SW 1271 (cell line): ENCODE data around the gene SH2D6.
"Not testable (repeated sequence)": the region's sequence is repeated elsewhere in the genome, so short reads cannot be mapped to it uniquely, and the experiment has no call there.

ENCODE experiments used
- DNase-seq, 2 experiments: peaks; one replicate each; lab custom pipeline; 2025; lab: John Stamatoyannopoulos, UW

SH2D6 gene

GRCh38 chr2:85398426-85399182, 19.9 kb upstream of the SH2D6 start:
- no peak for DNase-seq

- no peak for DNase-seq
Observed at GRCh38 chr2:85399183-85399455, 19.4 kb upstream of the SH2D6 start.

GRCh38 chr2:85400023-85400422, 18.5 kb upstream of the SH2D6 start:
- DNase-seq, result no peak

- DNase-seq, result no peak
Observed at GRCh38 chr2:85400541-85401463, 17.7 kb upstream of the SH2D6 start.

- no peak for DNase-seq
Observed at GRCh38 chr2:85401464-85401805, 17.1 kb upstream of the SH2D6 start.

- DNase-seq, result no peak
Observed at GRCh38 chr2:85401844-85402243, 16.7 kb upstream of the SH2D6 start.

- DNase-seq, result no peak
Observed at GRCh38 chr2:85405201-85406059, 13.1 kb upstream of the SH2D6 start.

- no peak for DNase-seq
Observed at GRCh38 chr2:85409845-85410583, 8.5 kb upstream of the SH2D6 start, which contains the start of gene CAPG. CAPG (minus strand) TSS chr2:85410366; CDS start chr2:85402145, 8,221 bp downstream.

- no peak for DNase-seq
Observed at GRCh38 chr2:85410584-85411404, 7.7 kb upstream of the SH2D6 start.

GRCh38 chr2:85411405-85411748, 7.1 kb upstream of the SH2D6 start:
- DNase-seq, result no peak

- DNase-seq, result no peak
Observed at GRCh38 chr2:85413592-85414420, 4.7 kb upstream of the SH2D6 start.

- not testable (repeated sequence) for DNase-seq
Observed at GRCh38 chr2:85414421-85414759, 4.1 kb upstream of the SH2D6 start.

- no peak for DNase-seq
Observed at GRCh38 chr2:85414761-85415553, 3.6 kb upstream of the SH2D6 start.

GRCh38 chr2:85415980-85416650, 2.4 kb upstream of the SH2D6 start:
- no peak for DNase-seq

GRCh38 chr2:85419009-85419675, 628 bp downstream of the SH2D6 start:
- no peak for DNase-seq

GRCh38 chr2:85420536-85421259, 2.2 kb downstream of the SH2D6 start:
- DNase-seq, result peak in 1 of 2 experiments; percentile 64

GRCh38 chr2:85421260-85422071, 3.0 kb downstream of the SH2D6 start:
- DNase-seq, result no peak
